ENCODE measurements around the gene SCYGR7. TPM values are rescaled to one million over a fixed set of nuclear protein-coding genes. Genes with fewer than 3 reads are reported as not detected.

SCYGR7 gene
- total and polyA plus RNA-seq, 9 donors, result not detected

GRCh38 chr2:227703280-227703732 is 24.8 kb upstream of the SCYGR7 start:
- H3K27me3 ChIP-seq, result no peaks in the 10 kb centered on the region
- 79 to 83% (median 80%) methylated on average over 4 of the region's 4 CpGs for WGBS, 3 donors
- no peaks in the 10 kb centered on the region for H3K36me3 ChIP-seq
- TF ChIP-seq, protein P1, sequence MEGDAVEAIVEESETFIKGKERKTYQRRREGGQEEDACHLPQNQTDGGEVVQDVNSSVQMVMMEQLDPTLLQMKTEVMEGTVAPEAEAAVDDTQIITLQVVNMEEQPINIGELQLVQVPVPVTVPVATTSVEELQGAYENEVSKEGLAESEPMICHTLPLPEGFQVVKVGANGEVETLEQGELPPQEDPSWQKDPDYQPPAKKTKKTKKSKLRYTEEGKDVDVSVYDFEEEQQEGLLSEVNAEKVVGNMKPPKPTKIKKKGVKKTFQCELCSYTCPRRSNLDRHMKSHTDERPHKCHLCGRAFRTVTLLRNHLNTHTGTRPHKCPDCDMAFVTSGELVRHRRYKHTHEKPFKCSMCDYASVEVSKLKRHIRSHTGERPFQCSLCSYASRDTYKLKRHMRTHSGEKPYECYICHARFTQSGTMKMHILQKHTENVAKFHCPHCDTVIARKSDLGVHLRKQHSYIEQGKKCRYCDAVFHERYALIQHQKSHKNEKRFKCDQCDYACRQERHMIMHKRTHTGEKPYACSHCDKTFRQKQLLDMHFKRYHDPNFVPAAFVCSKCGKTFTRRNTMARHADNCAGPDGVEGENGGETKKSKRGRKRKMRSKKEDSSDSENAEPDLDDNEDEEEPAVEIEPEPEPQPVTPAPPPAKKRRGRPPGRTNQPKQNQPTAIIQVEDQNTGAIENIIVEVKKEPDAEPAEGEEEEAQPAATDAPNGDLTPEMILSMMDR (IDR thresholded peaks at IDR 0.05), result no peak
- no peak for TF ChIP-seq EP300 (IDR thresholded peaks at IDR 0.05)
- no peak for TF ChIP-seq POLR2A (IDR thresholded peaks at IDR 0.05)
- intact Hi-C loops (cut with DNase I), result no loop called here
- H3K27ac ChIP-seq, result no peak overlapping the region
- no peak overlapping the region for H3K4me3 ChIP-seq
- no peak for DNase-seq
- peaks cover 0 to 3% of the 10 kb centered on the region in 2 donors for H3K9me3 ChIP-seq
- no peaks in the 10 kb centered on the region for H3K4me1 ChIP-seq (ENCODE audit: insufficient read depth)

DNA sequence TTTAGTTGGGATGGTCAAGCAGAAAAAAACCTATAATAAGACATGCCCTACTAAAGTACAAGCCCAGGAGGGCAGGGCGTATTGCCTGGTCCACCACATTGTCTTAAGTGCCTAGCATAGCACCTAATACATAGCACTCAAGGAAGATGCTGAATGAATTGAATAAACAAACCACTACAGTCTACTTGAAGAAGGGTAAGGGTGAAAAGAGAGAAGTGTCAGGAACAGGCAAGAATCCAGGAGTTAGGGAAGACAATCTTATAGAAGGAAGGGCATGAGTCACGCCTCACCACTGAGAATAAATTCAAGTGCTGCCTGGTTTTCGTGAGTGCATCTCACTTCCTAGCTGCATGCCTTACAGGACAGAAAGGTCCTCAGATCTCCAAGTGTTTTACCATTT is 24.2 kb upstream of the SCYGR7 start:
- intact Hi-C loops (cut with DNase I), result no loop called here
- DNase-seq, result no peak
- H3K36me3 ChIP-seq, result no peaks in the 10 kb centered on the region

GRCh38 chr2:227706859-227707258 is 21.3 kb upstream of the SCYGR7 start:
- 84 to 89% (median 88%) methylated on average over 4 of the region's 4 CpGs for WGBS, 3 donors
- Histone ChIP-seq H3K4me1 (ENCODE audit: insufficient read depth) (no peaks in the 10 kb centered on the region), H3K27me3 (no peaks in the 10 kb centered on the region), H3K36me3 (no peaks in the 10 kb centered on the region), H3K9me3 (peaks cover 0 to 3% of the 10 kb centered on the region in 2 donors), H3K27ac (no peak overlapping the region), H3K4me3 (no peak overlapping the region)
- no peak for TF ChIP-seq POLR2A (IDR thresholded peaks at IDR 0.05)
- no peak for TF ChIP-seq EP300 (IDR thresholded peaks at IDR 0.05)
- TF ChIP-seq, protein P1 (IDR thresholded peaks at IDR 0.05), result no peak
- no peak for DNase-seq
- intact Hi-C loops (cut with DNase I), result no loop called here

More for the DNA sequence above, 24.2 kb upstream of the SCYGR7 start:
- 87 to 90% (median 87%) methylated on average over 3 of the region's 3 CpGs for WGBS, 3 donors
- TF ChIP-seq, protein P1 (IDR thresholded peaks at IDR 0.05), result no peak
- TF ChIP-seq POLR2A (IDR thresholded peaks at IDR 0.05), result no peak
- no peak for TF ChIP-seq EP300 (IDR thresholded peaks at IDR 0.05)
- Histone ChIP-seq H3K4me1 (ENCODE audit: insufficient read depth) (no peaks in the 10 kb centered on the region), H3K27ac (no peak overlapping the region), H3K9me3 (peaks cover 0 to 3% of the 10 kb centered on the region in 2 donors), H3K27me3 (no peaks in the 10 kb centered on the region), H3K4me3 (no peak overlapping the region)

- Histone ChIP-seq H3K9me3 (no peaks in the 10 kb centered on the region), H3K27ac (no peak overlapping the region), H3K4me1 (ENCODE audit: insufficient read depth) (no peaks in the 10 kb centered on the region), H3K4me3 (no peak overlapping the region), H3K27me3 (no peaks in the 10 kb centered on the region), H3K36me3 (no peaks in the 10 kb centered on the region)
- no peak for DNase-seq
- 81 to 90% (median 90%) methylated on average over 6 of the region's 6 CpGs for WGBS, 3 donors
- intact Hi-C loops (cut with DNase I), result no loop called here
- TF ChIP-seq, protein P1 (IDR thresholded peaks at IDR 0.05), result no peak
- TF ChIP-seq EP300 (IDR thresholded peaks at IDR 0.05) (no peak), POLR2A (IDR thresholded peaks at IDR 0.05) (no peak)
Measured at GRCh38 chr2:227707390-227707789, 20.7 kb upstream of the SCYGR7 start.
